Esophagus muscularis mucosa (tissue), 4 donors: ENCODE data around the gene TAS1R1. TPM values are rescaled to one million over a fixed set of nuclear protein-coding genes. Genes with fewer than 3 reads are reported as not detected.

Experiments used
- DNase-seq: peaks from one replicate; pipeline ENCODE4 v3.0.0-alpha.2; 2017; ENCODE audit errors: extremely low spot score
- H3K27ac ChIP-seq, 4 donors: fragments of 200-600 bp; sonication (generic); replicated peaks in 1 of 4; 1 replicate in 3 of 4; 2 replicates in 1 of 4; pipeline ENCODE4 v1.5.1; 2016 to 2019; ENCODE audit warnings: mild to moderate bottlenecking in 1 of 4
- H3K27me3 ChIP-seq, 4 donors: fragments of 200-600 bp; sonication (generic); one replicate each; pipeline versions ENCODE4 v1.5.1 to v1.6.0; 2016 to 2019
- H3K36me3 ChIP-seq, 4 donors: fragments of 200-600 bp; sonication (generic); one replicate each; pipeline ENCODE4 v1.5.1; 2016 to 2019
- H3K4me1 ChIP-seq, 4 donors: fragments of 200-600 bp; sonication (generic); one replicate each; pipeline ENCODE4 v1.5.1; 2016 to 2019
- H3K4me3 ChIP-seq, 4 donors: fragments of 200-600 bp; sonication (generic); 1 replicate in 2 of 4; 2 replicates in 2 of 4; pipeline ENCODE4 v1.5.1; 2016 to 2019; ENCODE audit warnings: mild to moderate bottlenecking in 4 of 4, moderate library complexity in 1 of 4
- H3K9me3 ChIP-seq, 4 donors: fragments of 200-600 bp; sonication (generic); 1 replicate in 3 of 4; 2 replicates in 1 of 4; pipeline ENCODE4 v1.5.1; 2016 to 2019
- EP300 ChIP-seq: sonication (generic); formaldehyde crosslinking; IDR thresholded peaks from one replicate; pipeline ENCODE4 v1.6.1; 2017; ENCODE audit warnings: antibody characterized with exemption
- POLR2AphosphoS5 ChIP-seq, 2 donors: sonication (generic); formaldehyde crosslinking; IDR thresholded peaks; one replicate each; pipeline ENCODE4 v1.6.1; 2017; ENCODE audit warnings: antibody characterized with exemption in 2 of 2
- WGBS: methylation state at CpG from one replicate; pipeline ENCODE4 v1.1.5; 2018; 5-methylcytosine and 5-hydroxymethylcytosine counted together
- intact Hi-C: fragments of 100-400 bp; cut with DNase I; formaldehyde crosslinking; loops from one replicate; pipeline ENCODE4 v1.15.1; 2023
- small RNA-seq, 3 donors: library from RNA; depleted of rRNA; stranded (forward); fragments of <200 nt; gene quantifications; one replicate each; pipeline ENCODE3, GENCODE V24; 2016
- total RNA-seq, 4 donors: library from RNA; depleted of rRNA; stranded (reverse); fragments of >200 nt; gene quantifications; one replicate each; pipeline versions ENCODE4 v1.1.0 to v1.2.1, GENCODE V29; 2016
- TF ChIP-seq, protein P1 (sequence below), 3 experiments: fragments of 200-600 bp in 2 of 3; fragments of 450-650 bp in 1 of 3; sonication (generic) in 2 of 3; IDR thresholded peaks; one replicate each; pipeline ENCODE4 v1.5.1; 2017 to 2019; ENCODE audit warnings: antibody characterized with exemption in 3 of 3, mild to moderate bottlenecking in 2 of 3, moderate library complexity in 1 of 3

The TAS1R1 gene
- total RNA-seq, 4 donors from 2014 or later: not detected

DNA sequence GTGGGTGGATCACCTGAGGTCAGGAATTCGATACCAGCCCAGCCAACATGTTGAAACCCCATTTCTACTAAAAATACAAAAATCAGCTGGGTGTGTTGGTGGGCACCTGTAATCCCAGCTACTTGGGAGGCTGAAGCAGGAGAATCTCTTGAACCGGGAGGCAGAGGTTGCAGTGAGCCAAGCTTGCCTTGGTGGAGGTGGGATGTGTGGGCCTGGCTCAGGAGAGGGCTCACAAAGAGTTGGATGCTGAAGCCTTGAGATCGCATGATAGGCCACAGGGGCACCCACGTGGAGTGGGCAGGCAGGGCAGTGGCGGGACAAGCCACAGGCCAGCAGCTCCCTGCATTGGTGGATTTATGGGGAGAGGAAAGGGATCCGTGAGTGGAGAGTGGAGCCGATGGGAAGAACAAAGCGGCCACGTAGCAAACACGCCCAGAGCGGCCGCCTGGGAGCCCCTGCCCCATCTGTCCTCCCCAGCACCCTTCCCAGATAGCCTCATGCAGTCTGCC, 73.9 kb downstream of the TAS1R1 start:
- TF ChIP-seq, protein P1, sequence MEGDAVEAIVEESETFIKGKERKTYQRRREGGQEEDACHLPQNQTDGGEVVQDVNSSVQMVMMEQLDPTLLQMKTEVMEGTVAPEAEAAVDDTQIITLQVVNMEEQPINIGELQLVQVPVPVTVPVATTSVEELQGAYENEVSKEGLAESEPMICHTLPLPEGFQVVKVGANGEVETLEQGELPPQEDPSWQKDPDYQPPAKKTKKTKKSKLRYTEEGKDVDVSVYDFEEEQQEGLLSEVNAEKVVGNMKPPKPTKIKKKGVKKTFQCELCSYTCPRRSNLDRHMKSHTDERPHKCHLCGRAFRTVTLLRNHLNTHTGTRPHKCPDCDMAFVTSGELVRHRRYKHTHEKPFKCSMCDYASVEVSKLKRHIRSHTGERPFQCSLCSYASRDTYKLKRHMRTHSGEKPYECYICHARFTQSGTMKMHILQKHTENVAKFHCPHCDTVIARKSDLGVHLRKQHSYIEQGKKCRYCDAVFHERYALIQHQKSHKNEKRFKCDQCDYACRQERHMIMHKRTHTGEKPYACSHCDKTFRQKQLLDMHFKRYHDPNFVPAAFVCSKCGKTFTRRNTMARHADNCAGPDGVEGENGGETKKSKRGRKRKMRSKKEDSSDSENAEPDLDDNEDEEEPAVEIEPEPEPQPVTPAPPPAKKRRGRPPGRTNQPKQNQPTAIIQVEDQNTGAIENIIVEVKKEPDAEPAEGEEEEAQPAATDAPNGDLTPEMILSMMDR (IDR thresholded peaks at IDR 0.05): no peak
- TF ChIP-seq POLR2AphosphoS5 (IDR thresholded peaks at IDR 0.05): no peak
- TF ChIP-seq EP300: no peak
- Histone ChIP-seq H3K36me3 (peaks cover 45 to 72% (median 67%) of the 10 kb centered on the region in 4 donors), H3K27ac (no peak overlapping the region), H3K4me1 (peaks cover 17 to 50% (median 40%) of the 10 kb centered on the region in 4 donors), H3K9me3 (no peaks in the 10 kb centered on the region), H3K4me3 (no peak overlapping the region), H3K27me3 (no peaks in the 10 kb centered on the region)
- intact Hi-C loops: loop anchor here (5.0 kb wide), 1 partner anchor 52 kb away; the partner anchor contains the start of gene ZBTB48
- 88% methylated on average over 12 of the region's 12 CpGs for WGBS
- no peak for DNase-seq

Small RNA genes lying within 50 kb of the gene (small RNA-seq; reads per million reads assigned to genes)
- 0 reads per million in 3 donors for gene RNU6-731P

Other genes with a start within 250 kb of the TAS1R1 start
- 10 to 100 TPM; 15.0 to 38.7 (median 28.6) TPM for gene ACOT7, start 161.5 kb upstream of the TAS1R1 start, total RNA-seq
- gene HES2, start 135.4 kb upstream of the TAS1R1 start, total RNA-seq: not detected
- 1 to 10 TPM in 2 of 4 donors, under 1 TPM in 1, not detected in 1; 0.33 to 1.0 (median 1.0) TPM for gene ESPN, start 130.5 kb upstream of the TAS1R1 start, total RNA-seq
- 1 to 10 TPM; 2.5 to 9.1 (median 9.1) TPM for gene TNFRSF25, start 89.1 kb upstream of the TAS1R1 start, total RNA-seq
- gene PLEKHG5, start 63.6 kb upstream of the TAS1R1 start, total RNA-seq: 10 to 100 TPM in 2 of 4 donors, 1 to 10 TPM in 2; 5.8 to 18.1 (median 12.0) TPM
- gene NOL9, start 794 bp upstream of the TAS1R1 start, total RNA-seq: 10 to 100 TPM; 16.6 to 25.0 (median 21.1) TPM
- 10 to 100 TPM; 15.0 to 24.9 (median 16.4) TPM for gene ZBTB48, start 24.7 kb downstream of the TAS1R1 start, total RNA-seq
- gene KLHL21, start 47.6 kb downstream of the TAS1R1 start, total RNA-seq: 100 to 1,000 TPM in 3 of 4 donors, 10 to 100 TPM in 1; 98.4 to 184 (median 130) TPM
- gene PHF13, start 58.4 kb downstream of the TAS1R1 start, total RNA-seq: 10 to 100 TPM; 16.6 to 32.1 (median 27.9) TPM
- 10 to 100 TPM; 13.8 to 34.6 (median 25.0) TPM for gene THAP3, start 69.6 kb downstream of the TAS1R1 start, total RNA-seq
- 10 to 100 TPM; 19.4 to 37.8 (median 29.0) TPM for gene DNAJC11, start 146.5 kb downstream of the TAS1R1 start, total RNA-seq
- 100 to 1,000 TPM; 109 to 226 (median 139) TPM for gene CAMTA1, start 230.1 kb downstream of the TAS1R1 start, total RNA-seq